Activated naive CD4-positive, alpha-beta T cell treated with anti-CD3 and anti-CD28 coated beads, Interleukin-2, amount 50 U/mL, for 24 hours (primary cell): ENCODE measurements around the gene KLHDC3.

Source experiments
- H3K27ac Mint-ChIP-seq: one replicate; pipeline ENCODE4 v1.8.0; 2021; ENCODE audit warnings: mild to moderate bottlenecking, mixed read lengths
- H3K27me3 Mint-ChIP-seq: one replicate; pipeline ENCODE4 v1.8.0; 2021; ENCODE audit warnings: mixed read lengths
- H3K36me3 Mint-ChIP-seq: one replicate; pipeline ENCODE4 v1.8.0; 2021; ENCODE audit warnings: mixed read lengths
- H3K4me1 Mint-ChIP-seq: one replicate; pipeline ENCODE4 v1.8.0; 2021; ENCODE audit warnings: mixed read lengths
- H3K4me3 Mint-ChIP-seq: one replicate; pipeline ENCODE4 v1.8.0; 2021; ENCODE audit warnings: mild to moderate bottlenecking, mixed read lengths
- H3K9me3 Mint-ChIP-seq: one replicate; pipeline ENCODE4 v1.8.0; 2021; ENCODE audit warnings: mixed read lengths

KLHDC3 gene

DNA sequence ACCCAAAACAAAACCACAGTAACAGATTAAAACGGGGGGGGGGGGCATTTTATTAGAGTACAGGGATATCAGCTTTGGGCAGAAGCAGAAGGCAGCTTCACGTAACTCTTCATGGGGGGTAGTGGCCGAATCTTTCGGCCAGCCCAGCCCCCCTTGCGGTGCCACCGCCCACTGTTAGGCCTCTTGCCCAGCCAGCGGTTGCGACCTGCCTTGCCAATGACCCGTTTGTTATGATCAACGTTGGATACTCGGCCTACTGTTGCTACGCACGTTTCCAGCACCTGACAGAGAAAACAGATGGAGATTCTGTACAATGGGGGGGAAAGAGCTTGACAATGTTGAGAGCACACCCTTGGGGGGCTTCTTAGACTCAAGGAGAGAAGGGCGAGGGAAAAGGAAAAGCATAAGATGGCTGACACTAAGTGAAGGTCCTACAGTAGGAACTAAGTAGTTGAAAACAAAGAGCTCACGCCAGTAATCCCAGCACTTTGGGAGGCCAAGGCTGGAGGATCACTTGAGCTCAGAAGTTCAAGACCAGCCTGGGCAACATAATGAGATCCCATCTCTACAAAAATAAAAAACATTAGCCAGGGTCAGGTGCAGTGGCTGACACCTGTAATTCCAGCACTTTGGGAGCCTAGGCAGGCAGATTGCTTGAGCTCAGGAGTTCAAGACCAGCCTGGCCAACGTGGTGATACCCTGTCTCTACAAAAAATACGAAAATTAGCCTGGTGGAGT is 40.3 kb downstream of the KLHDC3 start:
- Mint-ChIP-seq H3K4me3 (peak overlapping the region; percentile 96), H3K36me3 (peaks cover 4% of the 10 kb centered on the region), H3K27me3 (no peaks in the 10 kb centered on the region), H3K27ac (peak overlapping the region; percentile 96), H3K4me1 (peaks cover 58% of the 10 kb centered on the region), H3K9me3 (no peaks in the 10 kb centered on the region)

GRCh38 chr6:43055966-43056365 is 41.9 kb downstream of the KLHDC3 start:
- H3K27ac Mint-ChIP-seq: peak overlapping the region; percentile 51
- H3K4me3 Mint-ChIP-seq: no peak overlapping the region
- H3K4me1 Mint-ChIP-seq: peaks cover 65% of the 10 kb centered on the region

DNA sequence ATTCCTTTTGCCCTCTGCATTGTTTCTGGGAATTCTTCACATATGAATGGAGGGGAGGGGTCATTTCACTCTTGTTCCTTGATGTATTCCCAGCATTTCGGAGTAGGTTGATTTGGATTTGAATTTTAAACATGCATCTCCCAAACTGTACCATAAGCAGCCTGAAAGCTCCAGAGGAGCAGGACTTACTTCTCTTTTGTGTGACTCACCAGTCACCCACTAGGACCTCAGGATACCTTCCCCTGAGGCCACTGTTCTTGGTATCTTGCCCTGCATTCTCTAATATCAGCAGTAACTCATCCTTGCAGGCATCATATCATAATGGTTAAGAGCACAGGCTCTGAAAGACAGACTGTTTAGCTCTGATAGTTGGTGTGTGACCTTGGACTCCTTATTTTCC is 44.5 kb downstream of the KLHDC3 start:
- H3K36me3 Mint-ChIP-seq: peaks cover 2% of the 10 kb centered on the region
- no peaks in the 10 kb centered on the region for H3K27me3 Mint-ChIP-seq
- peak overlapping the region; percentile 96 for H3K4me3 Mint-ChIP-seq
- peaks cover 48% of the 10 kb centered on the region for H3K4me1 Mint-ChIP-seq
- peak overlapping the region; percentile 24 for H3K27ac Mint-ChIP-seq
- no peaks in the 10 kb centered on the region for H3K9me3 Mint-ChIP-seq

More at GRCh38 chr6:43055966-43056365, 41.9 kb downstream of the KLHDC3 start:
- Mint-ChIP-seq H3K27me3 (no peaks in the 10 kb centered on the region), H3K36me3 (peaks cover 2% of the 10 kb centered on the region), H3K9me3 (no peaks in the 10 kb centered on the region)

DNA sequence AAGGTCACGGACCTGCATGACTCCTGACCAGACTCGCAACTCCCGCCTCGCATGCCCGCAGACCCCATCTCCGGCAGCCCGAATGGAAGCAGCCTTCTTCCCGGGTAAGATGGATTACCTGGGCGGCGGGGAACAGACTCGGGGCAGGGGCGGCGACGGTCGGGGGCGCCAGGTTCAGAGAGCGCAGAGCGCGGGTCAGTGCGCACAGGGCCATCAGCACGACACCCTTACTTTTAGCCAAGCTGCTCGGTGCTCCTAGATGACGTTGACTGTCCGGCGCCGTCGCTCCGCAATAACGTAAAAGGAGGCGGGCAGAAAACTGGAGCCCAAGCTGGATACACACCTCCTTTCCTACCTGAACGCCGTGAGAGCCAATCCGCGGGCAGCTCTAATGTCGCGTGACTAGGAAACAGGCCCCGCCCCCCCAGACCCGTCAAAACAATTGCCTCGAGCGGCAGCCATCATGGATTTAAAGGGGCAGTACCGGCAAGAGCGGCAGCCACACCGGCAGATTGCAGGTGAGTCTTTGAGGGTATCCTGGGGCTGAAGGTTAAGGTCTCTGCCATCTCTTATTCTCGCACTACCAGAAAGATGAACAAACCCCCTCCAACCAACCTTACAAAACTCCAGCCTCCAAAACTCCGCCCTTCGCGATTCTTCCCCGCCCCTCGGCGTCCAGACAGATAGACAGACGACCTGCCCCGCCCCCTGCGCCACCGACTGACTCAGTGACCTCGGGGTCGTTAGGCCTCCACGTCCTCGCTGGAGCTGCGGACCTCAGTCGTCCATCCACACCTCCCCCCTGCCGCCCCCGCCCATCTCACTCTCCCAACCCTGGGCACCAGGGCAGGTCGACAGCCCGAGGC is 45.4 kb downstream of the KLHDC3 start, which contains the start of the genes KLC4 and MRPL2:
KLC4 (plus strand) TSS at position 464 of the 866 bp plus-strand sequence. CDS start 1,705 bp downstream, outside the sequence.
MRPL2 (minus strand) TSS at position 267 of the 866 bp plus-strand sequence; CDS start at position 214, 53 bp downstream.
- Mint-ChIP-seq H3K27me3 (no peaks in the 10 kb centered on the region), H3K4me1 (peaks cover 42% of the 10 kb centered on the region), H3K4me3 (peak within 1 kb of the TSS; percentile 96), H3K36me3 (peaks cover 4% of the 10 kb centered on the region), H3K9me3 (no peaks in the 10 kb centered on the region), H3K27ac (peak within 1 kb of the TSS; percentile 99)

GRCh38 chr6:43060034-43060754 is 46.1 kb downstream of the KLHDC3 start:
- Mint-ChIP-seq H3K27ac (peak overlapping the region; percentile 99), H3K4me3 (peak overlapping the region; percentile 96), H3K36me3 (peaks cover 4% of the 10 kb centered on the region), H3K27me3 (no peaks in the 10 kb centered on the region), H3K9me3 (no peaks in the 10 kb centered on the region), H3K4me1 (peaks cover 41% of the 10 kb centered on the region)

DNA sequence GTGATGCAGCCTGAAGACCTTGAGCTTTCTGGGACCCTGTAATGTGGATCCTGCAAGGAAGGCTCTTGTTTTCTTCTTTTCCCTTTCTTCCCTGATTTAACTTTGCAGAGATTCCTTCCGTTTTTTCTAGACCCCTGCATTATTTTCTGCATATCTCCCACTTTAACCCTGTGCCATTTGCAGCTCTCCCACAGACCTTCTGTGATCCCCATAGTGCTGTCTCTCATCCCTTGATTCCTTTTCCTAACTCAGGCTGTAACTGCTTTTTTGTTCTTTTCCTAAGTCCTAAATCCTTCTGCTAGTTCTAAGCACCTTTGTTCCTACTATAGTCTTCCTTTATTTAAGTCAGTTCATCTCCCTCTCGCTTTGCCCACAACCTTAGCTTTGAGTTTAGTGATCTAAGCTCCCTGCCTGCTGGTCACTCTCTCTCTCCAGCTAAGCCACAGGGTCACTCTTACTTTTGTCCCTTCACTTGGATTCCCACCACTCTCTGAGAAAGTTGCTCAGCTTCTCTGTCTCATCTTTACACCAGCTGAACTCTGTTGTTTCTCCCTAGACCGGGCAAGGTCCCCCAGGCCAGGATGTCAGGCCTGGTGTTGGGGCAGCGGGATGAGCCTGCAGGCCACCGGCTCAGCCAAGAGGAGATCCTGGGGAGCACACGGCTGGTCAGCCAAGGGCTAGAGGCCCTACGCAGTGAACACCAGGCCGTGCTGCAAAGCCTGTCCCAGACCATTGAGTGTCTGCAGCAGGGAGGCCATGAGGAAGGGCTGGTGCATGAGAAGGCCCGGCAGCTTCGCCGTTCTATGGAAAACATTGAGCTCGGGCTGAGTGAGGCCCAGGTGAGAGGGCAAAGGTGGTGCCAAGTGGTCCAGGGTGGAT is 46.9 kb downstream of the KLHDC3 start:
- Mint-ChIP-seq H3K27ac (peak overlapping the region; percentile 39), H3K4me1 (peaks cover 37% of the 10 kb centered on the region), H3K36me3 (peaks cover 8% of the 10 kb centered on the region), H3K27me3 (no peaks in the 10 kb centered on the region), H3K9me3 (no peaks in the 10 kb centered on the region), H3K4me3 (peak overlapping the region; percentile 96)

GRCh38 chr6:43061861-43062260 is 47.8 kb downstream of the KLHDC3 start:
- Mint-ChIP-seq H3K4me1 (peaks cover 33% of the 10 kb centered on the region), H3K9me3 (no peaks in the 10 kb centered on the region), H3K27me3 (no peaks in the 10 kb centered on the region), H3K36me3 (peaks cover 6% of the 10 kb centered on the region), H3K4me3 (peak overlapping the region; percentile 28), H3K27ac (no peak overlapping the region)

- H3K27me3 Mint-ChIP-seq: no peaks in the 10 kb centered on the region
- H3K4me1 Mint-ChIP-seq: peaks cover 31% of the 10 kb centered on the region
- H3K36me3 Mint-ChIP-seq: peaks cover 6% of the 10 kb centered on the region
- no peak overlapping the region for H3K4me3 Mint-ChIP-seq
- H3K9me3 Mint-ChIP-seq: no peaks in the 10 kb centered on the region
- H3K27ac Mint-ChIP-seq: no peak overlapping the region
Measured at GRCh38 chr6:43062818-43063217, 48.8 kb downstream of the KLHDC3 start.

DNA sequence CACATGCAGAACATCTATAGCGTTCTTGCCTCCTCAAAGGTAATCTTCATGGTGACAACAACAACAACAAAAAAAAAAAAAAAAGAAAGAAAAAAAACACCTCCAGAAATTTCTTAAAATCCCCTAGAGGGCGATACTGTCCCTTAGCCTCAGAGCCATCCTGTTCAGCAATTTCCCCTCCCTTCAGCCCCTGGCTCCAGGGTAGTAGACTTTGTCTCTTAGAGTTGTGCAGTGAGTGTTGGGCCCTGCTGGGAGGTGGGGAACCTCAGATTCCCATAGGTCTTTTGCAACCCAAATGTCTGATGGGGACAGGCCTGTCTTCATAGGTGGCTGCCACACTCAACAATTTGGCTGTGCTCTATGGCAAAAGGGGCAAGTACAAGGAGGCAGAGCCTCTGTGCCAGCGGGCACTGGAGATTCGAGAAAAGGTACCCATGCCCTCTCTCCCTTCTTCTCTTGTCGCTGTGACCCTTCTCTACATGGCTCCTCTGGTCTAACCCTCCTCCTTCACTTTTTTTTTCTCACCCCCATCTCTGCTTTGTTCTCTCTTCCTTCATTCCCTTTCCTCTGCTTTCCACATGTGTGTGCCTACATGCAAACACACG is 56.1 kb downstream of the KLHDC3 start:
- peaks cover 19% of the 10 kb centered on the region for H3K36me3 Mint-ChIP-seq
- H3K4me3 Mint-ChIP-seq: no peak overlapping the region
- H3K9me3 Mint-ChIP-seq: no peaks in the 10 kb centered on the region
- H3K4me1 Mint-ChIP-seq: no peaks in the 10 kb centered on the region
- no peaks in the 10 kb centered on the region for H3K27me3 Mint-ChIP-seq
- H3K27ac Mint-ChIP-seq: no peak overlapping the region
